Measurements from ENCODE around the gene CLCA1.

Gene CLCA1, protein sequence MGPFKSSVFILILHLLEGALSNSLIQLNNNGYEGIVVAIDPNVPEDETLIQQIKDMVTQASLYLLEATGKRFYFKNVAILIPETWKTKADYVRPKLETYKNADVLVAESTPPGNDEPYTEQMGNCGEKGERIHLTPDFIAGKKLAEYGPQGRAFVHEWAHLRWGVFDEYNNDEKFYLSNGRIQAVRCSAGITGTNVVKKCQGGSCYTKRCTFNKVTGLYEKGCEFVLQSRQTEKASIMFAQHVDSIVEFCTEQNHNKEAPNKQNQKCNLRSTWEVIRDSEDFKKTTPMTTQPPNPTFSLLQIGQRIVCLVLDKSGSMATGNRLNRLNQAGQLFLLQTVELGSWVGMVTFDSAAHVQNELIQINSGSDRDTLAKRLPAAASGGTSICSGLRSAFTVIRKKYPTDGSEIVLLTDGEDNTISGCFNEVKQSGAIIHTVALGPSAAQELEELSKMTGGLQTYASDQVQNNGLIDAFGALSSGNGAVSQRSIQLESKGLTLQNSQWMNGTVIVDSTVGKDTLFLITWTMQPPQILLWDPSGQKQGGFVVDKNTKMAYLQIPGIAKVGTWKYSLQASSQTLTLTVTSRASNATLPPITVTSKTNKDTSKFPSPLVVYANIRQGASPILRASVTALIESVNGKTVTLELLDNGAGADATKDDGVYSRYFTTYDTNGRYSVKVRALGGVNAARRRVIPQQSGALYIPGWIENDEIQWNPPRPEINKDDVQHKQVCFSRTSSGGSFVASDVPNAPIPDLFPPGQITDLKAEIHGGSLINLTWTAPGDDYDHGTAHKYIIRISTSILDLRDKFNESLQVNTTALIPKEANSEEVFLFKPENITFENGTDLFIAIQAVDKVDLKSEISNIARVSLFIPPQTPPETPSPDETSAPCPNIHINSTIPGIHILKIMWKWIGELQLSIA

DNA sequence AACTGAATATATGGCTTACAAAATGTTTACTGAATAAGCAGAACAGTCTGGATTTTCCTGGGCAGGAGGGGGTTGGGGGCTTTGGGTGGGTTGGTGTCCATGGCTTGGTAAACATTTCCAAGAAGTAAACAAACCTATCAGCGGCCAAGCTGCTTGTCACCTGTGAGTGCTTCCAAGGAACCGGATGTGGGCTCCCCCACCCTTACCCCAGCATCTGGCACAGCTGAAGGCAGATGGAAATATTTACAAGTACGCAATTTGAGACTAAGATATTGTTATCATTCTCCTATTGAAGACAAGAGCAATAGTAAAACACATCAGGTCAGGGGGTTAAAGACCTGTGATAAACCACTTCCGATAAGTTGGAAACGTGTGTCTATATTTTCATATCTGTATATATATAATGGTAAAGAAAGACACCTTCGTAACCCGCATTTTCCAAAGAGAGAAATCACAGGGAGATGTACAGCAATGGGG is at the start of gene CLCA1:
TSS of gene CLCA1 (plus strand) at position 427 of the 477 bp plus-strand sequence. CDS start at position 472, 45 bp downstream.
- no peak for DNase-seq (ENCODE audit: low read depth in 2 of 2)

DNA sequence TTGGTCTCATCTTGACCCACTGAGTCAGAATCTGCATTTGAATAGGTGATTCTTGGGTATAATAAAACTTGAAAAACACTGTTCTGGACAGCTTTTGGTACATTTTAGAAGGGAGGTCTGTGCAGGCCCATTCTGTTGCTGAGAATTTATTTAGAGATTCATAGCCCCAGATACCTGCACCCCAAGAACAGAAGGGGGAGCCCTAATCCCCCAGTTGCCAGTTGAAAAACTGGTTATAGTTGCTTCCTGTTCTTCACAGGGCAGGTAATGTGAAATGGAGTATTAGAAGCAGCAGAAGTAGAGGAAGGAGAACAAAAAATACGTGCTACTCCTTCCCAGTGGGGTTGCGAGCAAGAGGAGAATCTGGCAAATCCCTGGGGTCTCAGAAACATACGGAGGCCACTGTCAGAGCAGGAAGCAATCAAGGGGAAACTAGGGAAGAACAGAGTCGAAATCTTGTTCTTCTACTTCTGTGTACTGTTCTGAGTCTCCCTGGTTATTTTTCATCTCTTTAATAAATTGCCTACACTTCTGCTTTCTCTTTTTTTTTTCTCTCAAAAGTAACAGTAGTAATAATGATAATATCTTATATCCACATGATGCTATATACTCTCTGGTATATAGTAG is 49.3 kb upstream of the CLCA1 start:
- no peak for DNase-seq (ENCODE audit: low read depth in 2 of 2)

DNA sequence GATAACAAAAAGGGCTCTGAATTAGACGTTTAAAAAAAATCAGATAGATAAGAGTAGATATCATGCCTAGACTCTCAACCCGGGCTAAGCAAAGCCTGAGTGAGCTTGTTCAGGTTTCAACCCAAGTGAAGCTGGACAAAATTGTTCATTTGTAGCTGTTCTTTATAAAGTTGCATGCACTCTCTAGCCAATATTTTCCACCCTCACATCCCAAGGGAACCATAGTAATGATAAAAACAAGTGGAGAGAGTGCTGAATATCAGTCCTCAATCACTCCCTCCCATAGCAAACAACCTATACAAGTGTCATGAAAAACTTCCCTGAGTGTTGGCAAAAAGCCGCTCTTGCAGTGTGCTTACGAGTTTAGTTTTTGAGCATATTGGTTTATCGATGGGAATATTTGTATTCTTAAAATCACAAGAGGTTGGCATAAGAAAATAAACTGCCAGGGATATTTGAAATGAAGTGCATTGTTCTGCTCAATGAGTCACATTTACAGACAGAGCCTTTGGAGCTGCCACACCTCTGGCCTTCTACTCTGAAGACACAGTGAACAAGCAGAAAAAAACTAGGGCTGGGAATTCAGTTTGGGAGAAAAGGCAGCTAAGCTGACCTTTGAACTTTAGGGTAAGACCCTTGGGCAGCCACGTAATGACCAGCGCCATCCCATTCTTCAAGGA is 47.0 kb upstream of the CLCA1 start:
- DNase-seq (ENCODE audit: low read depth in 2 of 2): no peak

DNA sequence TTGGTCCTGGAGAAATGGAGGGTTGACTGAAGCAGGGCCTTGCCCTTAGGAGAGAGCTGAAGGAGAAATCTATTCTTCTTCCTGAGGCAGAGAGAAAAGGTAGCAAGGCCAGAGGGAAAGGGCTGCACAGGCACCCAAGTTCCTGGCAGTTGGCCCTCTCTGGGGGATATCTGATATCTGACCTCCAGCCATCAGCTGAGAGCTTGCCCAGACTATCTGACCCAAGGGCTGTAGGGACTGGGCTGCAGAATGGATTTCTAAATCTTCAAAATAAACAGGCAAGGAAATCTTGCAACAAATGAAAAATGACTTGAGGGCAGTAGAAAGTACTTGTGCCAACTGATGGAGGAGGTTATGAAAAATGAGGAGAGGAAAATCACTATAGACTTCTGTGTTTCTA is 45.3 kb upstream of the CLCA1 start:
- no peak for DNase-seq (ENCODE audit: low read depth in 2 of 2)

DNA sequence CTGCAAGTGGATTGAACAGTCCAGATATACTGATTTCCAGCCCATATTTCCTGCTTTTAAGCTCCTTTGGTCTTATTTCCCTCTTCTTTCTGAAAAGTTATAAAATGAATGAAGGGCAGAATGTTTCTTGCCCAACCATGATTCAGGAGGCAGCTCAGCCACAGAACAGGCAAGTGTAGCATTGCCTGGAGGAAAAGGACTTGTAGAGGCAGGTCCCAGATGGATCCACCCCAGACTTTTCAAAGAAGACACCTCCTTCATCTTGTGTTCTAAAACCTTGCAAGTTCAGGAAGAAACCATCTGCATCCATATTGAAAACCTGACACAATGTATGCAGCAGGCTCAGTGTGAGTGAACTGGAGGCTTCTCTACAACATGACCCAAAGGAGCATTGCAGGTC is 44.9 kb upstream of the CLCA1 start, which contains the start of gene CLCA2:
TSS of gene CLCA2 (plus strand) at position 299 of the 400 bp plus-strand sequence. CDS start at position 376, 77 bp downstream.
- DNase-seq (ENCODE audit: low read depth in 2 of 2): no peak

DNA sequence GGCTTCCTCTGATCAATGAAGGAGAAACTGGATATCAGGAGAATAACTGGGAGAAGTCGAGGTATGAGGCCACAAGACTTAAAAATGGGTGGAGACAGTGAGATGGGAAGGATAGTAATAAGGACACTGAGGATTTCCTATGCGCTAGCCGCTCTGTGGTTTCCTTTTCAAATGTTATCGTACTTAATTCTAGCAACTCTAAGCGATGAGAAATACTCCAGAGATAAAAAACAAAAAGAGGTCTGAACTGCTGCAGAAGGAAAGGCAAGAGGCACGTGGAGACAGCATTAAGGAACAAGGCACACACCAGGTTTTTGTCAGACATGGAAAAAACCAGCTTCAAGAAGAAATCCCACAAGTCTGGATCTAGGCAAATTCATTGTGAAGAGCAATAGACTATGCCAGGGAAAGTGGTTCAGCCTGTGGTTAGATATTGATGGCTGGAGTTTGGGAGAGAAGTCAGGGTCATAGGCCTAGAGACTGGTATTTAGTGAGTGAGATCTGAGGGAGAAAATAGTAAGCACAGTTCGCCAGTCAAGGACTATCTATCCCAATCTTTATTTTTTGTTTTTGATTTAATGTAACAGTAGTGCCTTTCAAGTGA is 39.5 kb upstream of the CLCA1 start:
- DNase-seq (ENCODE audit: low read depth in 2 of 2): no peak

DNA sequence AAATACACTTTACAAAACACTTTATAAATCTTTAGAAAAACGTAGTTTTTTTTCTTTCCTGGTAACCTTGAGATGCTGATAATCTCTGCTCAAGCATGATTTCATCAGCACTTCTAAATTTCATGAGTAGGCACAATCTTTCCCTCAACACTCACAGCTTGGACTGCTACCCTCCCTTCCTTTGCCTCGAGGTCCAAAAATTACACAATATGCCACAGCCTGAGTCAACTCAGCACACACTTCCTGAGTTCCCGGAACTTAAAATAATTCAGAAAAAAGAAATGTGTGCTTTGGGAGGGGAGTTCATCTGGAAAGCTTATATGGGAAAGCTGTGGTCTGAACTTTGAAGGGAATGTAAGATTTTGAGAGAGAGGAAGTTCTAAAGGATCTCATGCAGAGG is 38.9 kb upstream of the CLCA1 start:
- DNase-seq (ENCODE audit: low read depth in 2 of 2): no peak

DNA sequence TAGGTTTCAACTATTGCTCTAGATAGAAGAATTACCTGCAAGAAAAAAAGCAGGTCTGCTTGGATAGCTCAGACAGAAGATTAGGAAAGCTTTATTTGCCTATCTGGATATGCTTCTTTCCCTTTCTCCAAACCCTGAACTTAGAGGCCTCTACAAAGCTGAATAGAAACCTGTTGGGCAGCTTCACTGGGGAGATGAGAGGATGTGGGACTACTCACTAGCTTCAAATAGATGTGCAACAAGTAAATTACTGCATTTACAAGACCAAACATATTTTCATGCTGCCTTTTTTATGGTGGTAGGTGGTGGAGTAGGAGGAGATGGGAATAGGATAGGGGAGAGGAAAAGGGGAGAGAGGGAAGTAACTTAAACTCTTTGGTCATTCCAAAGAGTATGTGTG is 38.4 kb upstream of the CLCA1 start:
- no peak for DNase-seq (ENCODE audit: low read depth in 2 of 2)

DNA sequence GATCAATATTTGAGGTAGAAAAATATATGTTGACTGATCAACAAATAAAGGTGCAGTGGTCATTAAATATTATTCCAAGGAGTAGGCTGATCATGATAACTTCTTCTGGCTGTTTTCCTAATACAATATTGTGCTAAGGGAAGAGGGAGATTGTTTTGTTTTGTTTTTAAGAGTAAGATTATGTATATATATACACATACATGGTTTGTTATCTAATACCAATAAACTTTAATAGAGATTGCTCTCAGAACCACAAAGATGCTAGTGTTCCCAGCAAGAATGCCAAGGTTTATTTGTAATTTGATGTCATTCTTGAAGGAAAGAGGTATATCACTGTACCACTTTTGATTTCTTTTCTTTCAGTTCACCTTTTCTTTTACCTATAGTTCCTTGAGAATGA is 34.7 kb upstream of the CLCA1 start:
- no peak for DNase-seq (ENCODE audit: low read depth in 2 of 2)

DNA sequence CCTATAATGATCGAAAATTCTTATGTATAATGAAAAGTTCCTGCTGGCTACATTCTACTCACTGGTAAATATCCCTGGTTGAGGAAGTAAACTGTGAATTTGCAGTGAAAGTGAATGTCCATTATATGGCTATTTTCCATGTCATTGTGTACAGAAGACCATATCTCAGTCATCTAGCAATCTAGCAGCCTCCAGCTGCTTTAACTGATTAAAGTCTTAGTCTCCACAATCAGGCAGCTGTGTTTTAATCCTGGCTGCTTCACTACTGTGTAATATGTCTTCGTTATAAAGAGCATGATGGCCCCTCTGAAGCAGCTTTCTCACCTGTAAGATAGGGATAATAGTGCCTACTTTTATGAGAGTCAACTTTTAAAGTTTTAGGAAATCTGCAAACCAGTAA is 33.4 kb upstream of the CLCA1 start:
- no peak for DNase-seq (ENCODE audit: low read depth in 2 of 2)

DNA sequence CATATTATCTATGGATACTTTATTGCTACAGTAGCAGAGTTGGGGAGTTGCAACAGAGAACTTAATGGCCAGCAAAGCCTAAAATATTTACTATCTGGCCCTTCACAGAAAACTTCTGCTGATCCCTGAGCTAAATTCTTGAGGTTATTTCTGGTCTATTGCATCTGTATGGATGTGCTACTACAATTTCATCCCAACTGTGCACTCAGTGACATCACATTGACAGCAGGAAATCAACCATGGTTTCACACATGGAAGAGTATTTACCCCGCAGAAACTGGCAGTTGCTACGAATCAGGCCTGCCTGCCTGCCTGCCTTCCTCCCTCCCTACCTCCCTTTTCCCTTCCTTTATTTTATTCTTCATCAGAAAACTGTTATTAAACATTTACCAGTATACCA is 32.7 kb upstream of the CLCA1 start:
- no peak for DNase-seq (ENCODE audit: low read depth in 2 of 2)

DNA sequence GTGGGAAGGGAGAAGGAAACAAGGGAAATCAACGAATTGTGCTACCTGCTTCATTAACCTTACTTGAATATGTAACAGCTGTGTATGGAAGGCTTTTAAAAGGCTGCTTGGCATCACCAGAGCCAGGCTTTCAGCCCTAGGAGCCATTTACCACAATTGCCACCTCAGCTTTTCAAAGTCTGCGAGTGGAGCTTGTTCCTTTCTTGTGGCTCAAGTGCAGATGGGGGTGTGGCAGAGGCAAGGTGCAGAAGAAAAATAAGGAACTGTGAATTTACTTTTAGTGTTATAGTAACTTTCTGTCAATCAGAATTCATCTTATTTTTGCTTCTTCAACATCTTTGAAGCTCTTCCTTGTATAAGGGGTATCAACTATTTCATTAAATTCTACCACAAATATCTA is 27.1 kb upstream of the CLCA1 start:
- no peak for DNase-seq (ENCODE audit: low read depth in 2 of 2)

DNA sequence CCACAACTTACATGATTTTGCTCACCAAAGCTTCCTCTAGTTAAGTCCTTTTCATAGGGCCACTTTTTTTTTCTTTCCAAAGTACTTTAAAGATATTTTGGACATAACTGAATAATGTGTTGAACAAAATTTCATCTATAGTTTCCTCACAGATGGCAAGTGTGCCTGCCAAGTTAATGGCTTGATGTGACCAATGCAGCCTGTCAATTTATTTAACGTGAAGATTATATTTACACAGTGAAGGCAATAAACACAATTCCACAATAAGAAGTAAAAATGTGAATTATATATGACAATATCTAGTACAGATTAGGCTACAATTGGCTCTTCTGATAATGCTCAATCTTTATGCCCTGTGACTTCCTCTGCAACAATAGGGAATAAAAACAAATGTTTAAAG is 26.7 kb upstream of the CLCA1 start:
- DNase-seq (ENCODE audit: low read depth in 2 of 2): no peak

DNA sequence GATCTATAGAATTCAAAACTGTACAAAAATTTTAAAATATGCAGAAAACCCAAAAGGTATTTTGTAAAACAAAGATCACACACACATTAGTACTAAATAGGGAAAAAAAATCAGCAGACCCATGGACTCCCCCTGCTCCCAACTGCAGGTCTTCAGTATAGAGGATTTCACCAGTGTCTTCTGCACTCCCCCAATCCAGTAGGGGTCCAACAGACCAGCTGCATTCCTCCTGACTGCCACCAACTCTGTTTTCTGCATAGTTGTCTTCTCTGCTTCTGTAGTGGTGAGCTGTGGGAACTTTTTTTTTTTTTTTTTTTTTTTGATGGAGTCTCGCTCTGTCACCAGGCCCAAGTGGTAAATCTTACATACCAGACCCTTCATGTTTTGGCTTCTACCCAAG is 22.8 kb upstream of the CLCA1 start:
- no peak for DNase-seq (ENCODE audit: low read depth in 2 of 2)

DNA sequence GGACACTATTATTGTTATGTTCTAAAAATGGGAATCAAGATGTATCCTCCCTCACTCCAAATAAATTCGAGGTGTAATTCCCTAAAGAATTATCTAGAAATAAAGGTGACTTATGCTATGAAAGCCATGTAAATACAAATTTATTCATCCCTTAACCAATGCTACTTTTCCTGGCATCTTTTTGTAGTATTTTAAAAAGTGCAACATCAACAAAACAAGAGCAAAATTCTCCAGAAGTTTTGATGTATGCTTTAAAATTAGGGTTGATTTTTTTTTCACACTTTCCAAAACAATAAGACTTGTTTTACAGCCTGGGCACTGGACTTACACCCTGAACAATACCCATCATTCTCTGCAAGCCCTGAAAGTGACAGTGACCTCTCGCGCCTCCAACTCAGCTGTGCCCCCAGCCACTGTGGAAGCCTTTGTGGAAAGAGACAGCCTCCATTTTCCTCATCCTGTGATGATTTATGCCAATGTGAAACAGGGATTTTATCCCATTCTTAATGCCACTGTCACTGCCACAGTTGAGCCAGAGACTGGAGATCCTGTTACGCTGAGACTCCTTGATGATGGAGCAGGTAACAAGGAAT is 21.4 kb upstream of the CLCA1 start:
- DNase-seq (ENCODE audit: low read depth in 2 of 2): no peak

DNA sequence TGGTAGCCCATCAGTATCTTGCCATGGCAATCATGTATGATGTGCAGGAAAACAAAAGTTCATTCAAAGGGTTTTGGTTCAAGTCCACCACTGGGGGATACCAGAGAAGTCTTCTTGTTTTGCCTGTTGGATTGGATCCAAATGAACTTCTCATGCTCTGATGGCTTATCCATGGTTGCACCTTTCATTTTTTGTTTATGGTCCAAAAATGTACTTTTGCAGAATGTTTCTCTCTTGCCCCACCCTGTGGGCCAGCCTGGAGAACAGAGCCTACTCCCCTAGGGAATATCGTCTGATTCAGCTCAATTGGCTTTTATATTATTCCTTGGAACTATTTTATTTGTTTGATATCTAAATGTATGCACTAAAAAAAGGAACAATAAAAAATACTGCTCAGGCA is 20.1 kb upstream of the CLCA1 start:
- DNase-seq (ENCODE audit: low read depth in 2 of 2): no peak

DNA sequence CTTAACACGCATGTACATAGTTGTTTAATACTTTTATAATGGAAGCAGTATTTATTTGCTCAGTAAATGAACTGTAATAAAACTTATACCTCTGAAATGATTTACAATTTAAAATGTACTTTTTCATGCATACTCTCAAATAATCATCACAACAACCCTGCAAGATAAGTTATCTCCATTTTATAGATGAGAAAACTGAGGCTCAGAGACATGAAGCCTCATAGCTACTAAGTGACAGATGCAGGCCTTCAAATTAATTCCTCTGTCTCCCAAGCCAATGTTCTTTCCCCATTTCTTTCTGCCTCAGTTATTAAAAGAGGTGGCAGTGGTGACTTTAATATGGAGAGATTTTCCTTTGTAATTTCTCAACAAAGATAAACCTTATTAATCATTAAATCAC is 19.6 kb upstream of the CLCA1 start:
- DNase-seq (ENCODE audit: low read depth in 2 of 2): no peak

DNA sequence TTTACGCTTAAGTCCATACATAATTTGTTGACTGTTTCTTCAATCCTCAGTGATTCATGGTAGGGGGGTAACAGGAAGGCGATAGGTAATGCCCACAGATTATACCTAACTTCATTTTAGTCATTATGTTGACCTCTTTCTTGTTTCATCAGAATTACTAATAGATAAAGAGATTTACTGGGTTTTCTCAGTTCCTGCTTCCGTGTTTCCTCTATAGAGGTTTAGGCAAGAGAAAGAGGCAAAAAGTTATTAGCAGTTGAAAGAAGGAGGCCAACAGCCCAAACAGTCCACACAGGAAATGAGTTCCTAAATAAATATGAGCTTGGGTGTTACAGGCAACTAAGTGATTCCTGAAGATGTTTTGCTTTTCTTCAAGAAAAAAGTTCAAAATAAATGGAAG is 17.9 kb upstream of the CLCA1 start:
- no peak for DNase-seq (ENCODE audit: low read depth in 2 of 2)

DNA sequence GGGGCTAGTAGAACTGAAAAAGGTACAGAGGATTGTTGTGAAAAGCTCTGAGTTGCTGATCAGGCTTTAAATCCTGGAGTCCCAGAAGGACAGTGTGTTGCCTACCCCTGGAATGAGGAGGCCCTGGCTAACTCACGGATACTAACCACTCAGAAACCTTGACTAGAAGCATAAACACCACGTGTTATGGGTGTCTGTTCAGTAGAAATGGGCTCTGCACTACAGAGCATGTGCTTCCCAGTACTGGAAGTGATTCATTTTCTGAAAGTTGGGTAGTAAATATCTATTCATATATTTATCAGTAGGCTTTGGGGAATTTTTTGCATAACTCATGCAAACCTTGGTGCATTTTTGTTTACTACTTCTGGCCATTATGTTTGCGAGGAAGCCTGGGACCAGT is 15.1 kb upstream of the CLCA1 start:
- no peak for DNase-seq (ENCODE audit: low read depth in 2 of 2)

DNA sequence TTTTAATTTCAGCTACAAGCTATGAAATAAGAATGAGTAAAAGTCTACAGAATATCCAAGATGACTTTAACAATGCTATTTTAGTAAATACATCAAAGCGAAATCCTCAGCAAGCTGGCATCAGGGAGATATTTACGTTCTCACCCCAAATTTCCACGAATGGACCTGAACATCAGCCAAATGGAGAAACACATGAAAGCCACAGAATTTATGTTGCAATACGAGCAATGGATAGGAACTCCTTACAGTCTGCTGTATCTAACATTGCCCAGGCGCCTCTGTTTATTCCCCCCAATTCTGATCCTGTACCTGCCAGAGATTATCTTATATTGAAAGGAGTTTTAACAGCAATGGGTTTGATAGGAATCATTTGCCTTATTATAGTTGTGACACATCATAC is 13.7 kb upstream of the CLCA1 start:
- DNase-seq (ENCODE audit: low read depth in 2 of 2): no peak

DNA sequence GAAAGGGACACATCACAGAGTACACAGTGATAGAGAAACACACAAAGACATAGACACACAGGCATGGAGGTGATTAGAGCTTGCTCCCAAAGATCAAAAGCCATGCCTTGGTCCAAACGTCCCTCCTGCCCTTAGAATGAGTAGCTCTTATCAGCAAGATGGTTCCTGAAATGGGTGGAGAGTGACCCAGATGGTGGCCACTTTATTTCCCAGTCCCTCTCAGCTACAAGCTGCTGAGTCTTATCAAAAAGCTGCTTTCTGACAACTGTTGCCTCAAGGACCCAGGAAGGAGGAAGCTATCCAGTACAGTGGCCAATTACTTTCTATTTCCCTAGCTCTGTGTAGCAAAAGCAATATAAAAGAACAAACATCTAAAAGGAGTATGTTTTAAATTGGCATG is 7.7 kb upstream of the CLCA1 start:
- no peak for DNase-seq (ENCODE audit: low read depth in 2 of 2)

All from stimulated activated CD8-positive, alpha-beta memory T cell treated with anti-CD3 and anti-CD28 coated beads, Interleukin-15, amount 100 ng/mL, for 4 hours (primary cell).